ENCODE results near the gene PARVG. TPM values are rescaled to one million over a fixed set of nuclear protein-coding genes. Genes with fewer than 3 reads are reported as not detected.

The PARVG gene
- total RNA-seq, 1 experiment from 2014 or later = 0.23 TPM

DNA sequence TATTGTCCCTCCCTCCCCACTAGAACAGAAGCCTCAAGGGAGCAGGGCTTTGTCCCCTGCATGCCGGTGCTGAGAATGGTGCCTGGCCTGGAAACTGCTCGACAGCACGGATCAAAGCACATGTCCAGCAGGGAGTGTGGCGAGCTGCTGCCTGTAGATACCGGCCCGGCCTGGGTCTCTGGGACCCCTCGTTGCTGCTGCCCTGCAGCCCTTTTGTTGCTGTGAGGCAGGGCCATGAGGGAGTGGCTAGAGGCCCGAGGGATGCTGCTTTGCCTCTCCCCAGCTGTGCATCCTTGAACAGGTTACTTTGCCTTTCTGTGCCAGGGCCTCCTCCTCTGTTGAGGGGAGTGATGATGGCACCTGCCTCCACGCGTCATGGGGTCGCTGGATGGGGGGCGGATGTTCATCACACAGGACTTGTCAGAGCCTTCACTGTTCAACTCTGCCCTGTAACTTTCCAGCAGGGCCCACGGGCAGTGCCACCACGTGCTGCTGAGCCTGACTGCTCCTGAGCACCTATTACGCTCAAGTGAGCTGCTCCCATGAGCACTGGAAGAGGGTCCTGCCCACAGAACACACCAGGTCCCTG lies 15.3 kb upstream of the PARVG start:
- no peaks in the 10 kb centered on the region for H3K9me3 Mint-ChIP-seq (ENCODE audit: unreplicated experiment)
- no peak for TF ChIP-seq CTCF (IDR thresholded peaks at IDR 0.05; ENCODE audit: unreplicated experiment)
- BruUV-seq (replicated peaks) = no TSS peak
- H3K27me3 Mint-ChIP-seq (ENCODE audit: insufficient read depth, unreplicated experiment) = no peaks in the 10 kb centered on the region
- ChIA-PET POLR2A (no interaction called here), CTCF (interaction anchor here (1.4 kb wide), 1 partner anchor 80 kb away, joined by 4 read pairs; no protein-coding TSS in a partner anchor)
- H3K36me3 Mint-ChIP-seq (ENCODE audit: insufficient read depth, unreplicated experiment) = no peaks in the 10 kb centered on the region
- no peaks in the 10 kb centered on the region for H3K4me1 Mint-ChIP-seq (ENCODE audit: insufficient read depth, unreplicated experiment)
- intact Hi-C loops (cut with micrococcal nuclease) = no loop called here
- no peak for DNase-seq (ENCODE audit: unreplicated experiment)
- H3K4me3 Mint-ChIP-seq (ENCODE audit: unreplicated experiment) = no peak overlapping the region
- no peak overlapping the region for H3K27ac Mint-ChIP-seq (ENCODE audit: low read depth, unreplicated experiment)

DNA sequence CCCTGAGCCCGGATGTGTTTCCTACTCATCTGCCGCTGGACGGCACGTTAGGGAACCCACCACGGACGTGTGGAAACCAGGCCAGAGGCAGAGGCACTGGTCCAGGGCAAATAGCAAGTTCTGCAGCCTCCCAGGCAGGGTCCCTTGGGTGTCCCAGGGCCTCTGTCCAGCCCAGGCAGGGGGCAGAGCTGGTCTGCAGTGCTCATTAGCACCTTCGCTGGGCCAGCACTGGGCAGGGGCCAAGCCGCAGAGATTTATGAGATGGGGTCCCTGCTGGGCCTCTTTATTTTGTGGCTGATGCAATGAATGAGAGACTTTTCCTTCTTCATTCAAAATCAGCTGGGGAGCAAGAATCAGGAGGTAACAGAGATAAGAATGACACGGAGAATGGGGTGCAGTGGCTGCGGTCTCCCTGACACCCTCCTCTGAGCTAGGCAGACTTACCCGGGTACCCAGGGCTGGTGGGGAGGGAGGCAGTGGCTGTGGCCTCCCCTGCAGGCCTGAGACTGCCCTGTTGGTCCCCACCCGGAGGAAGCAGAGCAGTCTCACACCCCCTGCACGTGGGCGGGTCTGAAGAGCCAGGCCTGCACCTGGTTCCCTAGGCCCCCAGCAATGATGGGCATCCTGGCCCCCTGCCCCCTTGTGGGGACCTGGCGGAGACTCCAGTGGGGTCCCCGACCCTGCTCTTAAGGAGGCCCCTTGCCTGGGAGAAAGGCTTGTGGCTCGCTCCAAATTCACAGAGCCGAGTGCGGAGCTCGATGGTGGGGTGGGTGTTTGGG lies 14.0 kb upstream of the PARVG start:
- intact Hi-C loops (cut with micrococcal nuclease) = no loop called here
- no peaks in the 10 kb centered on the region for H3K9me3 Mint-ChIP-seq (ENCODE audit: unreplicated experiment)
- POLR2A ChIA-PET = no interaction called here
- H3K4me1 Mint-ChIP-seq (ENCODE audit: insufficient read depth, unreplicated experiment) = no peaks in the 10 kb centered on the region
- H3K27me3 Mint-ChIP-seq (ENCODE audit: insufficient read depth, unreplicated experiment) = no peaks in the 10 kb centered on the region
- H3K4me3 Mint-ChIP-seq (ENCODE audit: unreplicated experiment) = no peak overlapping the region
- DNase-seq (ENCODE audit: unreplicated experiment) = no peak
- H3K27ac Mint-ChIP-seq (ENCODE audit: low read depth, unreplicated experiment) = no peak overlapping the region
- CTCF ChIA-PET = interaction anchor here (1.4 kb wide), 1 partner anchor 81 kb away, joined by 4 read pairs; no protein-coding TSS in a partner anchor
- no peak for TF ChIP-seq CTCF (IDR thresholded peaks at IDR 0.05; ENCODE audit: unreplicated experiment)
- BruUV-seq (replicated peaks) = no TSS peak
- no peaks in the 10 kb centered on the region for H3K36me3 Mint-ChIP-seq (ENCODE audit: insufficient read depth, unreplicated experiment)

DNA sequence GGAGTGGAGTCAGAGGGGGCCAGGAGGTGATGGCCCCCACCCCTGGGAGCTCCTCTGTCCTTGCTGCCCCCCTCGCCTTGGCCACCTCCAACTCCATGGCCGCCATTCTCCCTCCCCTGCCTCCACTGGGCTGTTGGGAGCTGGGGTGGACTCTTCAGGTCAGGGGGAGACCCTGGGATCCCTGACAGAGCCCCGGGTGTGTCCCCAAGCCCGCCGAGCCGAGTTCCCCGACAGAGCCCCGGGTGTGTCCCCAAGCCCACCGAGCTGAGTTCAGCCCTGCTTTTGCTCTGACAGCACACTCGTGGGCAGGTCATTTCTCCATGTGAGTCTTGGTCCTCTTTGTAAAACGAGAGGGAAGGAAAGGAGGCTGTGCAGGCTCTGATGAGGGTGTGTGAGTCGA lies 13.2 kb upstream of the PARVG start:
- intact Hi-C loops (cut with micrococcal nuclease) = no loop called here
- H3K9me3 Mint-ChIP-seq (ENCODE audit: unreplicated experiment) = no peaks in the 10 kb centered on the region
- H3K27ac Mint-ChIP-seq (ENCODE audit: low read depth, unreplicated experiment) = no peak overlapping the region
- H3K4me3 Mint-ChIP-seq (ENCODE audit: unreplicated experiment) = no peak overlapping the region
- H3K36me3 Mint-ChIP-seq (ENCODE audit: insufficient read depth, unreplicated experiment) = peaks cover 5% of the 10 kb centered on the region
- CTCF ChIA-PET = interaction anchor here (0.6 kb wide), 1 partner anchor 744 kb away, joined by 4 read pairs; no protein-coding TSS in a partner anchor
- DNase-seq (ENCODE audit: unreplicated experiment) = no peak
- no peaks in the 10 kb centered on the region for H3K27me3 Mint-ChIP-seq (ENCODE audit: insufficient read depth, unreplicated experiment)
- H3K4me1 Mint-ChIP-seq (ENCODE audit: insufficient read depth, unreplicated experiment) = no peaks in the 10 kb centered on the region
- no TSS peak for BruUV-seq (replicated peaks)
- POLR2A ChIA-PET = no interaction called here
- TF ChIP-seq CTCF (IDR thresholded peaks at IDR 0.05; ENCODE audit: unreplicated experiment) = no peak

DNA sequence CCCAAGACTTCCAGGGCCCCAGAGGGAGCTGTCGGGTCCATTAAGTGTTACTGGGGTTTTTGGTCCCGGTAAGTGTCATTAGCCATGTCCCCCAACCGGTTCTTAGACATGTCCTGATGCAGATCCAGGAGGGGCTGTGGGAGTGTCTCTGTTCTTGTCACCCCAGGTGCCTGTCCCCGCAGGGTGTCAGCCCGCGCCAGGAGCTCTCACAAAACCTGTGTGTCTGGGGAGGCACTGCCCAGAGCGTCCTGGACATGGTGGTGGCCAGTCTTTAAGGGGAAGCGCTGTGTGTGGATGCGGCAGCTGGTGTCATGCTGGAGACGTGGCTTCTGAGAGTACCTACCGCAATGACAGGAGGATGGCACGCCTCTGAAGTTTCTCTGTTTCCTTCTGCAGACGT lies 12.5 kb upstream of the PARVG start:
- H3K27ac Mint-ChIP-seq (ENCODE audit: low read depth, unreplicated experiment) = no peak overlapping the region
- DNase-seq (ENCODE audit: unreplicated experiment) = no peak
- H3K9me3 Mint-ChIP-seq (ENCODE audit: unreplicated experiment) = no peaks in the 10 kb centered on the region
- no peaks in the 10 kb centered on the region for H3K4me1 Mint-ChIP-seq (ENCODE audit: insufficient read depth, unreplicated experiment)
- TF ChIP-seq CTCF (IDR thresholded peaks at IDR 0.05; ENCODE audit: unreplicated experiment) = no peak
- ChIA-PET CTCF (interaction anchor here (0.7 kb wide), 1 partner anchor 87 kb away, joined by 3 read pairs; no protein-coding TSS in a partner anchor), POLR2A (no interaction called here)
- intact Hi-C loops (cut with micrococcal nuclease) = no loop called here
- H3K4me3 Mint-ChIP-seq (ENCODE audit: unreplicated experiment) = no peak overlapping the region
- BruUV-seq (replicated peaks) = no TSS peak
- peaks cover 5% of the 10 kb centered on the region for H3K36me3 Mint-ChIP-seq (ENCODE audit: insufficient read depth, unreplicated experiment)
- H3K27me3 Mint-ChIP-seq (ENCODE audit: insufficient read depth, unreplicated experiment) = no peaks in the 10 kb centered on the region

Measured in MCF 10A (cell line).